Fibroblast of mammary gland (primary cell): ENCODE results near the gene ZNF423.

Experiments
- DNase-seq: peaks from one replicate; pipeline ENCODE4 v3.0.0-alpha.2; 2010; ENCODE audit warnings: low read depth
- H3K4me3 ChIP-seq: 2 replicates; pipeline ENCODE4 v1.5.1; 2011; ENCODE audit warnings: low read depth, mild to moderate bottlenecking, low read length, moderate library complexity; ENCODE audit not compliant: control insufficient read depth
- CTCF ChIP-seq: conservative IDR thresholded peaks from 2 replicates; pipeline ENCODE4 v1.5.1; 2011; ENCODE audit warnings: low read depth, low read length, inconsistent platforms; ENCODE audit not compliant: control insufficient read depth, insufficient read depth

Gene ZNF423

GRCh38 chr16:49534901-49535610, 320.9 kb downstream of the ZNF423 start:
- DNase-seq: no peak
- H3K4me3 ChIP-seq: no peak overlapping the region
- TF ChIP-seq CTCF: no peak

GRCh38 chr16:49533422-49533821, 322.5 kb downstream of the ZNF423 start:
- H3K4me3 ChIP-seq: no peak overlapping the region
- TF ChIP-seq CTCF: no peak
- DNase-seq: no peak

- DNase-seq: no peak
- no peak overlapping the region for H3K4me3 ChIP-seq
- no peak for TF ChIP-seq CTCF
Observed at GRCh38 chr16:49532873-49533272, 323.0 kb downstream of the ZNF423 start.

GRCh38 chr16:49531931-49532840, 323.7 kb downstream of the ZNF423 start:
- DNase-seq: no peak
- no peak overlapping the region for H3K4me3 ChIP-seq
- no peak for TF ChIP-seq CTCF

GRCh38 chr16:49531425-49531824, 324.5 kb downstream of the ZNF423 start:
- H3K4me3 ChIP-seq: no peak overlapping the region
- no peak for DNase-seq
- TF ChIP-seq CTCF: no peak

- TF ChIP-seq CTCF: no peak
- no peak for DNase-seq
- no peak overlapping the region for H3K4me3 ChIP-seq
Observed at GRCh38 chr16:49530427-49530970, 325.4 kb downstream of the ZNF423 start.
